Retinal pigment epithelial cell (primary cell): Measurements from ENCODE around the gene KCNJ9.

Experiments used
- DNase-seq: peaks from one replicate; pipeline ENCODE4 v3.0.0-alpha.2; 2010; ENCODE audit warnings: low read depth
- H3K4me3 ChIP-seq: 2 replicates; pipeline ENCODE4 v1.5.1; 2011; ENCODE audit warnings: mild to moderate bottlenecking, low read length, control low read depth, moderate library complexity
- CTCF ChIP-seq: conservative IDR thresholded peaks from 2 replicates; pipeline ENCODE4 v1.5.1; 2011; ENCODE audit warnings: low read depth, low read length, control low read depth, inconsistent platforms

The KCNJ9 gene

GRCh38 chr1:160131803-160132565 lies 50.6 kb downstream of the KCNJ9 start:
- no peak for DNase-seq
- no peak overlapping the region for H3K4me3 ChIP-seq
- no peak for TF ChIP-seq CTCF

GRCh38 chr1:160133990-160134770 lies 52.8 kb downstream of the KCNJ9 start:
- H3K4me3 ChIP-seq: no peak overlapping the region
- DNase-seq: no peak
- TF ChIP-seq CTCF: no peak

- TF ChIP-seq CTCF: no peak
- no peak overlapping the region for H3K4me3 ChIP-seq
- DNase-seq: no peak
These were observed 53.6 kb downstream of the KCNJ9 start for GRCh38 chr1:160134791-160135572.

- no peak for TF ChIP-seq CTCF
- no peak for DNase-seq
- no peak overlapping the region for H3K4me3 ChIP-seq
These were observed 55.0 kb downstream of the KCNJ9 start for GRCh38 chr1:160136121-160136925.

- no peak overlapping the region for H3K4me3 ChIP-seq
- TF ChIP-seq CTCF: no peak
- DNase-seq: no peak
These were observed 55.5 kb downstream of the KCNJ9 start for GRCh38 chr1:160136926-160137200.

- no peak for DNase-seq
- no peak overlapping the region for H3K4me3 ChIP-seq
- no peak for TF ChIP-seq CTCF
These were observed 56.0 kb downstream of the KCNJ9 start for GRCh38 chr1:160137216-160137862.
